CD4-positive, alpha-beta T cell treated with Interleukin-15 for 4 hours (primary cell): Measurements from ENCODE around the gene LMO2.

Experiments used
- DNase-seq: peaks from one replicate; pipeline ENCODE4 v3.0.0-alpha.2; 2020; ENCODE audit warnings: low spot score

LMO2 gene

GRCh38 chr11:33887886-33888285, 4.0 kb downstream of the LMO2 start:
- DNase-seq: no peak

GRCh38 chr11:33885338-33886005, 6.4 kb downstream of the LMO2 start:
- no peak for DNase-seq

- DNase-seq: no peak
Measured at GRCh38 chr11:33884601-33885000, 7.3 kb downstream of the LMO2 start.

GRCh38 chr11:33884035-33884434, 7.8 kb downstream of the LMO2 start:
- DNase-seq: no peak

GRCh38 chr11:33881651-33882503, 10.0 kb downstream of the LMO2 start:
- no peak for DNase-seq

- no peak for DNase-seq
Measured at GRCh38 chr11:33880979-33881378, 10.9 kb downstream of the LMO2 start.

GRCh38 chr11:33879375-33879774, 12.5 kb downstream of the LMO2 start:
- no peak for DNase-seq

- no peak for DNase-seq
Measured at GRCh38 chr11:33877038-33877437, 14.8 kb downstream of the LMO2 start.

GRCh38 chr11:33875621-33876294, 16.1 kb downstream of the LMO2 start:
- no peak for DNase-seq

- DNase-seq: no peak
Measured at GRCh38 chr11:33874910-33875490, 16.9 kb downstream of the LMO2 start.

- DNase-seq: no peak
Measured at GRCh38 chr11:33874433-33874832, 17.4 kb downstream of the LMO2 start.

- no peak for DNase-seq
Measured at GRCh38 chr11:33869481-33870422, 22.1 kb downstream of the LMO2 start.

- DNase-seq: no peak
Measured at GRCh38 chr11:33868647-33869461, 23.0 kb downstream of the LMO2 start.

- DNase-seq: no peak
Measured at GRCh38 chr11:33867996-33868646, 23.8 kb downstream of the LMO2 start.

GRCh38 chr11:33867561-33867960, 24.3 kb downstream of the LMO2 start:
- DNase-seq: no peak

- no peak for DNase-seq
Measured at GRCh38 chr11:33866936-33867335, 24.9 kb downstream of the LMO2 start.

- no peak for DNase-seq
Measured at GRCh38 chr11:33864479-33864878, 27.4 kb downstream of the LMO2 start.

- no peak for DNase-seq
Measured at GRCh38 chr11:33863418-33864172, 28.3 kb downstream of the LMO2 start.

- DNase-seq: no peak
Measured at GRCh38 chr11:33861941-33862589, 29.8 kb downstream of the LMO2 start.
